ENCODE data around the gene NR2E3.

GRCh38 chr15:71817351-71817750 is 7.0 kb downstream of the NR2E3 start:
- TF ChIP-seq CTCF (conservative IDR thresholded peaks at IDR 0.05), result no peak
- no peak for TF ChIP-seq ZFX (IDR thresholded peaks at IDR 0.05)
